ENCODE data around the gene CHST15.

Gene CHST15

DNA sequence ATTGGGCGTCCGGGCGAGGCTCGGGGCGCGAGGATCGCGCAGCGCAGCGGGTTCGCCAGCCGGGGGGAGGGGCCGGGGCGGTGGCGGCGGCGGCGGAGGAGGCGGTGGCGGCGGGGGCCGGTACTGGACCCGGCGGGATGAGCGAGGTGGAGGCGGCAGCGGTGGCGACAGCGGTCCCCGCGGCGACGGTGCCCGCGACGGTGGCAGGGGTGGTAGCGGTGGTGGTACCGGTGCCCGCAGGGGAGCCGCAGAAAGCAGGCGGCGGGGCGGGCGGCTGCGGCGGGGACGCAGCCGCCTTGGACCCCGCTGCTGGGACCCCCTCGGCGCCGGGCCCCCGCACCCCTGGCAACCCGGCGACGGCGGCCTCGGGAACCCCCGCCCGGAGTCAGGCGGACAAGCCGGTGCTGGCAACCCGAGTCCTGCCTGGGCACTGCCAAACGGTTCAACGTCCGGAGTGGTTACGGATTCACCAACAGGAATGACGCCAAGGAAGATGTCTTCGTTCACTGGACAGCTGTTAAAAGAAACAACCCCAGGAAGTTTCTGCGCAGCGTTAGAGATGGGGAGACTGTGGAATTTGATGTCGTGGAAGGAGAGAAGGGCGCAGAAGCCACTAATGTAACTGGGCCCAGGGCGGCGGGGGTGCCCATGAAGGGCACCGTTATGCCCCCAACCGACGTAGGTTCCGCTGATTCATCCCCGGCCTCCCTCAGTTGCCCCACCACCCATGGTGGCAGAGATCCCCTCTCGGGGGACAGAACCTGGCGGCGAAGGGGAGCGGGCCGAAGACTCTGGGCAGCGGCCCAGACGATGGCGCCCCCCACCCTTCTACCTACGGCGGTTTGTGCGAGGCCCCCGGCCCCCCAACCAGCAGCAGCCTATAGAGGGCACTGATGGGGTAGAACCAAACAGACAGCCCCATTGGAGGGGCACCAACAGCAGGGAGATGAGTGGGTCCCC lies 101.5 kb downstream of the CHST15 start:
- DNase-seq, result no peak

DNA sequence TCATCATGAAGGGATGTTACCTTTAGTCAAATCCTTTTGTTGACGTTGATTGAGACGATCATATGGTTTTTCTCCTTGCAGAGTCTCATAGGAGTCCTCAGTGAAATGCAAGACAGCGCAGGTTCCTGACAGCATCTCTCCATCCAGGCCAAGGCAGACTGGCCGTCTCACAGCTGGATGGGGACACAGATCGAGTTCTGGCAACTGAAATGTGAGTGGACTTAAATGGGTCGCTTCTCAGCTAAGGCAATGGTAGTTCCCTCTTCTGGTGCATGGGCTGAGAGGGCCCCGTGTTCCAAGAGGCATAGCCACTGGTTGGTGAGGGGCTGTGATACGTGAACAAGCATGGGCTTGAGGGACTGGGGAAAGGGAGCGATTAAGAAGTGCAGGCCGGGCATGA lies 102.5 kb downstream of the CHST15 start:
- no peak for DNase-seq

DNA sequence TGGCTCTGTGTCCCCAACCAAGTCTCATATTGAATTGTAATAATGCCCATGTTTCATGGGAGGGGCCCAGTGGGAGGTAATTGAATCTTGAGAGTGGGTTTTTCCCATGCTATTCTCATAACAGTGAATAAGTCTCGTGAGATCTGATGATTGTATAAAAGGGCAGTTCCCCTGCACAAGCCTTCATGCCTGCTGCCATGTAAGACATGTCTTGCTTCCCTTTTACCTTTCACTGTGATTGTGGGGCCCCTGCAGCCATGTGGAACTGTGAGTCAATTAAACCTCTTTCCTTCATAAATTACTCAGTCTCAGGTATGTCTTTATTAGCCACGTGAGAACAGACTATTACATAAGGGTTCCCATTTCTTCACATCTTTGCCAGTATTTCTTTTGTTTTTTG lies 104.7 kb downstream of the CHST15 start:
- no peak for DNase-seq

DNA sequence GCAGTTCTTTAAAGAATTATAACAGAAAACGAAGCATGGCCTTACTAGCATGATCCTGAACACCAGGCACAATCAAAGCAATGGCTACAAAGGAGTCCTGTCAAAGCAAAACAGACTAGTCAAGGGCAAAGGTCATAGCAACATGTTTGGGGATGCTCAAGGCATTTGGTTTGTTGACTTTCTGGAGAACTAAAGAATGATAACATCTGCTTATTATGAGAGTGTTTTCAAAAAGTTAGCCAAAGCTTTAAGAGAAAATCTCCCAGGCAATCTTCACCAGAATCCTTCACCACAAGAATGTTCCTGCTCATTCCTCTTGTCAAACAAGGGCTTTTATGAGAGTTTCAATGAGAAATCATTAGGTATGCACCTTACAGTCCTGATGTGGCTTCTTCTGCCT lies 106.7 kb downstream of the CHST15 start:
- no peak for DNase-seq

DNA sequence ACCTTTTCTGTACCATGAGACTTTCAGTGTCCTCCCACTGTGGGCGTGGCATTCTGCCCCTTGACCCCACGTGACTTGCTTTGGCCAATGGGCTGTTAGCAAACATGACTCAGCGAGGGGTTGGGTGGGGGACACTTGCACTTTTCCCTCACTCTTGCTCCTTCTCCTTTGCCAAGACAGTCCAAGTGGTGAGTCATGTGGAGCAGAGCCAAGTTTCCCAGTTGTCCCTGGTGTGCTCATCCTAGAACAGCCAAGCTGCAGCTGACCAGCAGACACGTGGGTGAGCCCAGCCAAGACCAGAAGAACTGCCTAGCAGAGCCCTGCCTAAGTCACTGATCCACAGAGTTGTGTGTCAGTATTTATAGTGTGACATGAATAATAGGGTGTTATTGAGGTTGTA lies 119.0 kb downstream of the CHST15 start:
- no peak for DNase-seq

DNA sequence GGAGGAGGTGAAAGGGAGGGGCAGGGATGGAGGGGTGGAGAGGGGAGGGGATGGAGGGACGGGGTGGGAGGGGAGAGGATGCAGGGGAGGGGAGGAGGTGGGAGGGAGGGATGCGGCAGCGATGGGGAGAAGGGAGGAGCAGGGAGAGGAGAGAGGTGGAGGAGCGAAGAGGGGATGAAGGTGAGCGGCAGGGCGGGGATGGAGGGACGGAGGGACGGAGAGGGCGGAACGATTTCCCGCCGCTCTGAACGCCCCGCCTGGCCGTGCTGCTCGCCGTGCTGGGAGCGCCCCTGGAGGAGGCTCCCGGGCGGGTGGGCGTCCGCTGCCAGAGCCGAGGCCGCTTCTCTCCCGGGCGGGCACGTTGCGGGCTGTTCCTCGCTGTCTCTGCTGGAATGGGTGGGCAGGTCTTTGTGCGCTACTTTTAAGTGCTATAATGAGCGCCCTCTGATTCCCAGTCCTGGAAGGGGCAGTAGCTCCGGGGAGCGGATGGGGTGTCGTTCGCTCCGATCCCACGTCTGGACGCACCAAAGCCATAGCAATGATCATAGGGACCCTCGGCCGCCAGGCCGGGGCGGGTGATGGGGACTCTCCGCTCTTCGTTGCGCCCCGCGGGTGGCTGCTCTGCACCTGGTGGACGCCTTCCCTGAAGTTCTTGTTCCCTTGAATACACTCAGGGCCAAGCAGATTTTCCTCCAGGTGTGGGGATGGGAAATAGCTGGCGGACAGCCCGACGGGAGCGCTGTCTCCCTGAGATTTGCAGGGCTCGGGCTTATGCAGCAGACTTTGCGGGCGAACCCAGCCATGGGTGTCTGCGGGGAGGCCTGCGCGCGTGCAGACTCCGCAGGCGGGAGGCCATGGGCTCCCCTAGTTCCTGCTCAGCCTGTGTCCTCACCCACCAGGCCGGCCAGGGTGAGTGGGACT lies 120.7 kb downstream of the CHST15 start:
- DNase-seq, result no peak

DNA sequence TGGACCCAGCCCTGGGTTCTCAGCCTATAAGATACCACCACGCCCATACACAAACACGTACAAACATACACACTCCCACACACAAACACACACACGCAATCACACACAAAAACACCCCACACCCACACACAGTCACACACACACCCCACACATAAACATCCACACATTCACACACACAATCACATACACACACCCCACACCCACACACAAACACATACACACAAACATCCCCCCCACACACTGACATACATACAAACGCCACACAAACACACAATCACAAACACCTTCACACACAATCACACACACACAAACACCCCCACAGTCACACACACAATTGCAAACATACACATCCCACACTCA lies 122.5 kb downstream of the CHST15 start:
- no peak for DNase-seq

DNA sequence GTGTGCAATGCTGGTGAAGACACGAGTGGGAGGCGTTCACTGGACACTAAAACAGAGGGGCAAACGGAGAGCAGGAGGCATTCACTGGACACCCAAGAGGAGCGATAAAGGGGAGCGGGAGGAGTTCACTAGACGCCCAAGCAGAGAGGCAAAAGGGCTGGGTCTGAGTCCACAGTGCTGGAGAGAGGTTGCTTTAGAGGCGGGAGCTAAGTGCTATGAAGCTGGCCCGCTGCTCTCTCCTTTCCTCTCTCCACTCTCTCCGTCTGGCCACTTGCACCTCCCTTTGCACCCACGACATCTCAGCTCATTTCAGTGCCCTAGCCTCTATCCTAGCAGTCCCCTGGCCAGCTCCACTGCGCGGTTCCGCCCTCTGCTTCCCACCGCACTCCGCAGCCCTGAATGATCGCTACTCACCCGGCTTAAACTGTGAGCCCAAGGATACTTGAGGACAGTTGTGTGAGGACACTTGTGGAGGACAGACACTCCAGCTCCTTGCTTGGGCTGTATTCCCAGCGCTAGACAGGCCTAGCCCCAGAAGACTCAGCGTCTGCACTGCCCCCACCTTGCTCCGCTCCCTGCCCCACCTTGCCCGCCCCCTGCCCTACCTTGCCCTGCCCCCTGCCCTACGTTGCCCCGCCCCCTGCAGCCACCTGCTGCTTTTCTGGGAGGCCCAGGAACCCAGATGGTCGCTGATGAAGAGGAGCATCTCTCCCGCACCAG lies 123.0 kb downstream of the CHST15 start:
- DNase-seq, result no peak

DNA sequence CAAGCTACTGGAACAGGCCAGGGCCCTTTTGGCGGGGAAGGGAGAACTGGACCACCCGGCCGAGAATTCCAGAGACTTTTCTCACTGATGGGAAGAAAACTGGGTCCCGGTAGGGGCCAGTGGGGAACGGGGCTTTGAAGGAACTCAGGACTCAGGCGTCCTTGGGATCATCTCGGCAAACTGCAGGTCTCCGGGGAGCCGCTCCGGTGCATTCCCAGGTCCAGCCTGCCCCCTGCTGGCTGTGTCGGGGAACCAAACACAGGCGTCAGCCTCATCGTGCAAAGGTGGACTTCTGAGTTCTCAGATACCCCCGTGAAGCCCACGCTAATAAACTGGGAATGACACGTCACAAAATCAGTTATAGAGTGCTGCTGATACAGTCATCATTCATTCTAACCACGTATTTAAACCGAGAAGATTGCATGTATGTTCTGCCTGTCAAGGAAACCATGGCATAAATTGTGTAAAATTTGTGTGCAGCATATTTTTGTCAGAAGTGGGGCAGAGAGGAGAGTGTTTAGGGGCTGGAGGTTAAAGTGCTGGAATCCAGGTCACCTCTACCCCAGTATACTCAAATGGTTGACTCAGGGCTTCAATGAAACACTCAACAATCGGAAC lies 125.7 kb downstream of the CHST15 start:
- DNase-seq, result peak; percentile 27

DNA sequence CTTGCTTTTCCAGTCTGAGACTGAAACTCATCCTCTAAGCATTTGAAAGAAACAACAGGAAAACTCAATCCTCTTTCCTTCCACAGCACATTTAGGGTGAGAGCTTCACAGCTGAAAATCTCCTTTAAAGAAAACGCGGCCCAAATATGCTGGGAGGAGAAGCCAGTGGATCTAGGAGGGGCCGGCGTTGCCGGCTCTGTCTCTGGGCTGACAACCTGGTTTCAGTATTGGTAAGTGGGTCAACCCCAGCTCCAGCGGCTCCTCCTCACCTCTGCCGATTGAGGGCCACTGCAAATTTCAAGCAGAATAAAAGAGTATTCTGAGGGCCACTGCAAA lies 126.5 kb downstream of the CHST15 start:
- no peak for DNase-seq

DNA sequence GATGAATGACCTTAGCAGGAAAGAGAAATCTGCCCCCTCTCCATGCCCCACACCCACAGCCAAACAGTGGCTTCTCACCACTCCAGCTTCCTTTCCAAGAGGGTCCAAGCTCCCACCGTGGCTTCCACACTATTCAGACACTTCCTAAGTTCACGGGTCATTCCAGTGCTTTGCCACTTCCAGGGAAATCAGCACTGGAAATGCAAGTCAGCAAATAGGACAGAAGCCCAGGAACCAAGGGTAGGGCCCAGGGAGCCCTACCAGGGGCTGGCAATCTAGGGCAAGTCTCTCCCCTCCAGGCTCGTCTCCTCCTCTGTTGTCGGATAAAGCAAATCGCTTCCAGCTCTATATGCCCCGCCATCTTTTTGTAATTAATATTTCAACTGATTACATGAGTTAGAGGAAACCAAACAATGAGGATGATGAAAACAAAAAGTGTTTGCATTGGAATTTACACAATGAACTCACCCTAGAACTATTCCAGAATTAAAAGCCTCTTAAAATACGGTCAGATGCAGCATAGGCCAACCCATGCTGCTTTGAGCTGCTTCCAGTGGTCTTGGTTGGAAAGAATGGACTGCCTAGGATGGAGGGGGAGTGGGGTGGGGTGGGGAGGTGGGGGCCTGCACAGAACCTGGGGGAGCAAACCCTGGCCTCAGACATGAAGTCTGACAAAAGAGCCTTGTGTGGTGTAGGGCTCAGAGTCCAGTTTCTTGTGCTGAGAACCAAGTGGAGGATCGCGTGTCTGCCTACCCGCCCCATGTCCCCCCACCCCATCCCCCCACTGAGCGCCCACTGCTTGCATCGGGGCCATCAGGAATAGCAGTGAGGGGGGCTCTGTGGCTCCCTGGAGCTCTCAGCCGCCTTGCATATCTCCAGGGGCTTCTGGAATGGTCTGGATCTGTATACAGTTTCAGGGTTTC lies 127.2 kb downstream of the CHST15 start:
- no peak for DNase-seq

DNA sequence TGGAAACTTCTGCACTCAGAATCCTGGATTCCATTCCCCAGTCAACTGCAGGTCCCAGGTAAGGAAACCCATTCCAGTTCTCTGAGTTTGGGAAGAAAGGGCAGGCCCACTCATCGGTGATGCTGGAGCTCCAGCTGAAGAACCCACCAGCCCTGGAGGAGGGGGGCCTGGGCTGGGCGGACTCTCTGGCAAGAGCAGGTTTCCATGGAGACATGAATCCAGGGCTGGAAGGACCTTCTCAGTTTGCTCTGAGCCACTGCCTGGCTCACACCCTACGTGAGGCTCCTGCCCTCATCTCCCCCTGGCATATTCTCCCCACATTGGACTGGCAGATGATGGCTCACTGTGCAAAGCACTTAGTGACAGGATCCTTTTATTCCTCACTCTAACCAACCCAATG lies 128.4 kb downstream of the CHST15 start:
- no peak for DNase-seq

DNA sequence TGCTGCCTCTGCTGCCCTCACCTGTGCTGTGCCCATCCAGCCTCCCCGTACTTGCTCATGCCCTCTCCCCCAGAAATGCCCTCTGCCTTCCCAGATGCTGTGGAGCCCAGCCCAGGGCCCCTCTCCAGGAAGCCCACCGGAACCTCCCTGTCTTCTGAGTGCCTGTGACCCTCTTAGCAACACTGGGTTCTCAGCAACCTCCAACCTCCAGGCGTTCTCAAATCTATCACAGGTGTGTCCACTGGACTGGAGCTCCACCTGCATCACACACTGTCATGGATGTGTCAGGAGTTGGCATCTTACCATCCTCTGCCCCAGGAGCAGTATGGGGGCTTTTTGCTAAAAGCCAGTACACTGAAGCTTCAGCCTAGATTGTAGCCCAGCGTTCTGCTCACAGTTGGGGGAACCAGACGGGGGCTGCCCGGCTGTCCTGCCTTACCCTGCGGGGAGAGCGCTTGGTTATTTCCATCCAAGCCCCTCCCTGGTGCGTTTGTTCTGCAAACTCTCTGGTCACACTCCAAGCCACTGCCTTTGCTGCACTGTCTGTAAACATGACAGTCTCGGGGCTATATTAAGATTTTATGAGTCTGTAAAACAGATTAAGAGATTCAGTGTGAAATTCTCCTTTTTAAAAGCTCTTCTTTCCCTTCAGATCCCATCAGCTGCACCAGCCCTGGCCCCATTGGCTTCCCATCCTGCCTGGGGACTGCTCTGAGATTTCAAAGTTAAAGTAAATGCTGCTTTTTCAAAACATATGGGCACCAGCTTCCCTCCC lies 130.5 kb downstream of the CHST15 start:
- DNase-seq, result no peak

DNA sequence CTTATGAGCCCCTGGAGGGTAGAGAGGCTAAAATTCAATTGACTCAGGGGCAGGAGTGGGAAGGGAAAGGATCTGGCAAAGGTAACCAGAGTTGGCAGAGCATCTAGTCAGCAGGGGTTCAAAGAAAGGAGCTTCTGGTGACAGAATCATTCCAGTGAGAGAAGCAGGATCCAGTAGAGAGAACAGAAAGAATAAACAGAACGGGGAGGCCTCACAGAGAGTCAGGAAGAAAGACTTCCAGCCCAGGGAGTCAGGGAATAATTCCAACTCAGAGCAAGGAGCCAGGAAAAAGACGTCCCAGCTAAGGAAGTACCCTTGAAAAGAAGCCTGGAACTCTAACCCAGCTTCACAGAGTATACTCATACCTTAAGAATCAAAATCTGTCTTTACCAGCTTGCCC lies 135.2 kb downstream of the CHST15 start:
- no peak for DNase-seq
